Neutrophil (primary cell): ENCODE measurements around the gene IRX3.

Experiments
- H3K27ac ChIP-seq: fragments of 200-600 bp; sonication (generic); 2 replicates; pipeline ENCODE4 v1.5.1; 2016; ENCODE audit warnings: mild to moderate bottlenecking, moderate library complexity
- H3K27me3 ChIP-seq: fragments of 200-600 bp; sonication (generic); 2 replicates; pipeline ENCODE4 v1.6.0; 2016; ENCODE audit warnings: mild to moderate bottlenecking
- H3K36me3 ChIP-seq: fragments of 200-600 bp; sonication (generic); 2 replicates; pipeline ENCODE4 v1.5.1; 2017
- H3K4me1 ChIP-seq, 2 experiments: fragments of 200-600 bp in 1 of 2; sonication (generic) in 1 of 2; 1 replicate in 1 of 2; 2 replicates in 1 of 2; pipeline versions ENCODE4 v1.5.1 to v1.6.1; 2013 to 2016; ENCODE audit warnings: low read depth in 1 of 2, low read length in 1 of 2, mild to moderate bottlenecking in 1 of 2, moderate library complexity in 1 of 2; ENCODE audit not compliant: control insufficient read depth in 1 of 2, insufficient read depth in 1 of 2
- H3K4me3 ChIP-seq, 2 experiments: fragments of 200-600 bp in 1 of 2; sonication (generic) in 1 of 2; 1 replicate in 1 of 2; 2 replicates in 1 of 2; pipeline ENCODE4 v1.5.1; 2013 to 2016; ENCODE audit warnings: low read depth in 1 of 2, low read length in 1 of 2, mild to moderate bottlenecking in 1 of 2, moderate library complexity in 1 of 2
- H3K9me3 ChIP-seq: fragments of 200-600 bp; sonication (generic); 2 replicates; pipeline ENCODE4 v1.5.1; 2016
- TF ChIP-seq, protein P1 (sequence below): fragments of 200-600 bp; sonication (generic); IDR thresholded peaks from 2 replicates; pipeline ENCODE4 v1.5.1; 2016; ENCODE audit warnings: antibody characterized with exemption

The IRX3 gene

GRCh38 chr16:54288030-54288834, 1.6 kb upstream of the IRX3 start:
- TF ChIP-seq, protein P1, sequence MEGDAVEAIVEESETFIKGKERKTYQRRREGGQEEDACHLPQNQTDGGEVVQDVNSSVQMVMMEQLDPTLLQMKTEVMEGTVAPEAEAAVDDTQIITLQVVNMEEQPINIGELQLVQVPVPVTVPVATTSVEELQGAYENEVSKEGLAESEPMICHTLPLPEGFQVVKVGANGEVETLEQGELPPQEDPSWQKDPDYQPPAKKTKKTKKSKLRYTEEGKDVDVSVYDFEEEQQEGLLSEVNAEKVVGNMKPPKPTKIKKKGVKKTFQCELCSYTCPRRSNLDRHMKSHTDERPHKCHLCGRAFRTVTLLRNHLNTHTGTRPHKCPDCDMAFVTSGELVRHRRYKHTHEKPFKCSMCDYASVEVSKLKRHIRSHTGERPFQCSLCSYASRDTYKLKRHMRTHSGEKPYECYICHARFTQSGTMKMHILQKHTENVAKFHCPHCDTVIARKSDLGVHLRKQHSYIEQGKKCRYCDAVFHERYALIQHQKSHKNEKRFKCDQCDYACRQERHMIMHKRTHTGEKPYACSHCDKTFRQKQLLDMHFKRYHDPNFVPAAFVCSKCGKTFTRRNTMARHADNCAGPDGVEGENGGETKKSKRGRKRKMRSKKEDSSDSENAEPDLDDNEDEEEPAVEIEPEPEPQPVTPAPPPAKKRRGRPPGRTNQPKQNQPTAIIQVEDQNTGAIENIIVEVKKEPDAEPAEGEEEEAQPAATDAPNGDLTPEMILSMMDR: no peak
- H3K36me3 ChIP-seq: no peaks in the 10 kb centered on the region
- H3K9me3 ChIP-seq: no peaks in the 10 kb centered on the region
- H3K4me1 ChIP-seq: peaks cover 7 to 22% of the 10 kb centered on the region in 2 experiments
- H3K27ac ChIP-seq: no peak overlapping the region
- no peak overlapping the region for H3K4me3 ChIP-seq
- H3K27me3 ChIP-seq: peaks cover 100% of the 10 kb centered on the region

DNA sequence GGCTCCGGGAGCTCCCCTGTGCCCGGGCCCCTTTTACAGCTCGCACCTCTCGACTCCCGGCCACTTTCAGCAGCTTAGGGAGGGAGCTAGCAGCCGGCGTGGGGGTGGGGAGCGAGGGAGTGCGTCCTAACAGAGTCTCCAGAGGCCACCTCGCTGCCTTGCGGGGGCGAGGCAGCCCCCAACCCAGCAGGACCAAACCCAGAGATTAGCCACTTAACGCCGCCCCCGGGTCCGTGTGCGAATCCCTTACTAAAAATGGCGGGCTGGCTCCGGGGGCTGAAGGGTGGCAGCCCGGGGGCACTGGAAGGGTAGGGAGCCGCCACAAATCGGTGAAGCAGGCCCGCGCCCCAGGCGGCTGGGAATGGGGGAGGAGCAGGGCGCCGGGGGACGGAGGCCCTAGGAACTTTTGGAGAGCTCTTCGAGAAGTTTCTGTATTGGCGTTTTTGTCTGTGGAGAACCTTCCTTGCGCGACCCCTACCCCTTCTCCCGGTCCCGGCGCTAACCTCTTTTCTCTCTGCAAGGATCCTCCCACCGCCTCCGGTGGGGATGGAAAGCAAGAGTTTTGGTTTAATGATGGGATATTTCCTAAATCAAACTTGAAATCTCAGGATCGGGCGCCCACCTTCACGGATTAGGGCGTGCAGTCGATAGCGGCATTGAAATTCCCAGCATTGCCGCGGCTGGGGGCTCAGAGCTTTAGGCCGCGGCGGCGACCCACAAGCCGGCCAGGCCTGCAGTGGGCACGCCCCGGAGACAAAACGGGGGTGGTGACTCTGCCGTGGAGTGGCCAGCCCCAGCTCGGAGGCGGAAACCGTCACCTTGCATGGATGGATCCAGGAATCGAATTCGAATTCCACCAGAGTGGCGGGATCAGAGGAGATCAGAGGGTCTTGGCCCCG, 793 bp upstream of the IRX3 start:
- Histone ChIP-seq H3K4me1 (peaks cover 7 to 23% of the 10 kb centered on the region in 2 experiments), H3K27ac (no peak overlapping the region), H3K27me3 (peaks cover 100% of the 10 kb centered on the region), H3K36me3 (no peaks in the 10 kb centered on the region), H3K9me3 (no peaks in the 10 kb centered on the region), H3K4me3 (no peak overlapping the region)
- TF ChIP-seq, protein P1: no peak

GRCh38 chr16:54286090-54286365, 559 bp downstream of the IRX3 start:
- no peak overlapping the region for H3K4me3 ChIP-seq

GRCh38 chr16:54285414-54286089, 1.0 kb downstream of the IRX3 start:
- Histone ChIP-seq H3K4me1 (peaks cover 13 to 30% of the 10 kb centered on the region in 2 experiments), H3K9me3 (no peaks in the 10 kb centered on the region), H3K27ac (no peak overlapping the region), H3K36me3 (no peaks in the 10 kb centered on the region), H3K4me3 (no peak overlapping the region), H3K27me3 (peaks cover 100% of the 10 kb centered on the region)
- TF ChIP-seq, protein P1: no peak

More at GRCh38 chr16:54286090-54286365, 559 bp downstream of the IRX3 start:
- no peaks in the 10 kb centered on the region for H3K9me3 ChIP-seq
- peaks cover 13 to 30% of the 10 kb centered on the region in 2 experiments for H3K4me1 ChIP-seq
- H3K27me3 ChIP-seq: peaks cover 100% of the 10 kb centered on the region
- H3K36me3 ChIP-seq: no peaks in the 10 kb centered on the region
- no peak overlapping the region for H3K27ac ChIP-seq
- TF ChIP-seq, protein P1: no peak

DNA sequence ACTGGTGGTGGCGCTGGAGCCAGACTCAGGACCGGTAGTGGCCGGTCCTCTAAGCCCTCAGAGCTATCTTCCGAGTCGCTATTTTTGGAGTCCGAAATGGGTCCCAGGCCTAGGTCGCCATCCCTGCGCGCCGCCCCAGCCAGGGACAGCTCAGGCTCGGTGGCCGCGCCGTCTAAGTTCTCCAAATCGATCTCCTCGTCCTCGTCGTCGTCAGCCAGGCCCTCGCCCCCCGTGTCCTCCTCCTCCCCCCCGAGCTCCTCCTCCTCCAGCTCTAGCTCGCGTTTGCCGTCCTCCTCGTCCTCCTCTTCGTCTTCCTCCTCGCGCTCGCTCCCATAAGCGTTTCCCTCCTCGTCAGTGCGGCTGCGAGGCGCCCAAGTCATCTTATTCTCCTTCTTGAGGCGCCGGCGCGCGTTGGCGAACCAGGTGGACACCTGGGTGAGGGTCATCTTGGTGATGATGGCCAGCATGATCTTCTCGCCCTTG, 1.6 kb downstream of the IRX3 start:
- H3K27me3 ChIP-seq: peaks cover 100% of the 10 kb centered on the region
- H3K36me3 ChIP-seq: no peaks in the 10 kb centered on the region
- no peaks in the 10 kb centered on the region for H3K9me3 ChIP-seq
- TF ChIP-seq, protein P1: no peak
- H3K27ac ChIP-seq: no peak overlapping the region
- H3K4me3 ChIP-seq: no peak overlapping the region
- peaks cover 13 to 30% of the 10 kb centered on the region in 2 experiments for H3K4me1 ChIP-seq
